ENCODE data around the gene C20orf144.

DNA sequence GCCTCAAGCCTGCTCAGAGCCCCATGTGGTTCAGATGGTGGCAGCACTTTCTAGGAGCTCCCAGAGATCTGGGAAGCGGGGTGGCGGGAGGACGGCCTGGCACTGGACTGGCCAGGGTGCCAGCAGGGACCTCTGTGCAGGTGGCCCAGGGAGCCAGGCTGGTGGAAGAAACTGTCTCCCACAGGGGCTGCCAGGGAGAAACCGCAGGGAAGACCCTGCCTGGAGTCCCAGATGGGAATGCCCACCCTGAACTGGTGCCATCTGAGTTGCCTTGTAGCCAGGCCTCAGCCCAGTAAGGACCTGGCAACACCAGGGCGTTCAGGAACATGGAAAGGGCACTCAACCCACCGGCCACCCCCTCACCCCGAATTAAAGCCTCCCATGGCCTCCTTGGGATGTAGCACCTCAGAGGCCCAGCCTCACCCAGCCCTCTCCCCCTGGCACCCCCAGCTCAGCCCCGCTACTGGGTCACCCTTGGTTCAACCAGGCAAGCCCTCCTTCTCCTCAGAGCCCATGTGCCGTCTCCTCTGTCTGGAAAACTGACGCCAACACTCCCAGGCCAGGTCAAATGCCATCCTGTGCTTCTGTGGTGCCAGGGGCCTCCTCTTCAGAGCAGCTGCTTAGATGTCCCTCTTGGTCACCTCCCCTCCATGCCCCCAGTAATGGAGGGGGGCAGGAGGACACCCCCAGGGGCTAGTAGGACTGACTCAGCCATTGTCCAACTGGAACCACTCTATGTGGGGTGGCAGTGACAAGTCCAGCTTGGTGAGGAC is 5.9 kb upstream of the C20orf144 start:
- no peak for TF ChIP-seq EZH2 (IDR thresholded peaks at IDR 0.05; ENCODE audit: borderline replicate concordance, low read length)
- TF ChIP-seq, protein P1, sequence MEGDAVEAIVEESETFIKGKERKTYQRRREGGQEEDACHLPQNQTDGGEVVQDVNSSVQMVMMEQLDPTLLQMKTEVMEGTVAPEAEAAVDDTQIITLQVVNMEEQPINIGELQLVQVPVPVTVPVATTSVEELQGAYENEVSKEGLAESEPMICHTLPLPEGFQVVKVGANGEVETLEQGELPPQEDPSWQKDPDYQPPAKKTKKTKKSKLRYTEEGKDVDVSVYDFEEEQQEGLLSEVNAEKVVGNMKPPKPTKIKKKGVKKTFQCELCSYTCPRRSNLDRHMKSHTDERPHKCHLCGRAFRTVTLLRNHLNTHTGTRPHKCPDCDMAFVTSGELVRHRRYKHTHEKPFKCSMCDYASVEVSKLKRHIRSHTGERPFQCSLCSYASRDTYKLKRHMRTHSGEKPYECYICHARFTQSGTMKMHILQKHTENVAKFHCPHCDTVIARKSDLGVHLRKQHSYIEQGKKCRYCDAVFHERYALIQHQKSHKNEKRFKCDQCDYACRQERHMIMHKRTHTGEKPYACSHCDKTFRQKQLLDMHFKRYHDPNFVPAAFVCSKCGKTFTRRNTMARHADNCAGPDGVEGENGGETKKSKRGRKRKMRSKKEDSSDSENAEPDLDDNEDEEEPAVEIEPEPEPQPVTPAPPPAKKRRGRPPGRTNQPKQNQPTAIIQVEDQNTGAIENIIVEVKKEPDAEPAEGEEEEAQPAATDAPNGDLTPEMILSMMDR (conservative IDR thresholded peaks at IDR 0.05 in 1 of 2, IDR thresholded peaks at IDR 0.05 in 1 of 2; ENCODE audit: extremely low read depth in 1 of 2, insufficient read depth in 1 of 2, low read depth in 1 of 2, low read length in 2 of 2) = no peak

All from mammary epithelial cell (primary cell).